HCT116 (cell line): ENCODE data around the gene LETMD1. TPM values are rescaled to one million over a fixed set of nuclear protein-coding genes. Genes with fewer than 3 reads are reported as not detected.
"Not testable (repeated sequence)": the region's sequence is repeated elsewhere in the genome, so short reads cannot be mapped to it uniquely, and the experiment has no call there.

Source experiments
- ATAC-seq: fragments of 200-7000 bp; cut with Tn5 transposase; 2 replicates; pipeline ENCODE4 v1.9.1; 2020; ENCODE audit warnings: mild to moderate bottlenecking, moderate library complexity
- BruUV-seq: library from RNA; stranded (reverse); fragments of 400-500 nt; replicated peaks from 2 replicates; lab custom pipeline; 2021; lab: Mats Ljungman, UMichigan
- CTCF ChIA-PET: fragments of 300-600 bp; sonication (Branson Sonifier 250); formaldehyde crosslinking; loops from one replicate; lab custom pipeline; 2021; ENCODE audit warnings: antibody characterized with exemption; lab: Charles Lee
- POLR2A ChIA-PET: fragments of 300-600, 350-600 bp; sonication (Branson Sonifier 250); formaldehyde crosslinking; loops from one replicate; lab custom pipeline; 2021; ENCODE audit warnings: antibody characterized with exemption; lab: Charles Lee
- RAD21 ChIA-PET, 2 experiments: fragments of 300-600 bp; sonication (Branson Sonifier 250); formaldehyde crosslinking; loops; one replicate each; lab custom pipeline; 2023; ENCODE audit warnings: low total read pairs in 2 of 2; ENCODE audit not compliant: uncharacterized antibody in 2 of 2, unreplicated experiment in 2 of 2, low non-redundant PET in 1 of 2; lab: Charles Lee
- DNase-seq: peaks from one replicate; pipeline ENCODE4 v3.0.0-alpha.2; 2010; ENCODE audit warnings: low read depth, low spot score
- H2AFZ ChIP-seq: fragments of 200-600 bp; shearing (Covaris generic), sonication (generic); 2 replicates; pipeline ENCODE4 v1.6.1; 2017; ENCODE audit warnings: low read depth, mixed run types, mixed read lengths, antibody characterized with exemption, low read length; ENCODE audit not compliant: poor library complexity, severe bottlenecking
- H3K27ac ChIP-seq: 2 replicates; pipeline ENCODE4 v1.5.1; 2012; ENCODE audit warnings: low read depth, low read length
- H3K27me3 ChIP-seq: fragments of 200-600 bp; sonication (generic); 2 replicates; pipeline ENCODE4 v1.6.1; 2016; ENCODE audit warnings: mixed run types, low read length, mixed read lengths; ENCODE audit not compliant: insufficient read depth
- H3K36me3 ChIP-seq, 2 experiments: fragments of 200-500 bp in 1 of 2; fragments of 200-600 bp in 1 of 2; sonication (Bioruptor generic) in 1 of 2; sonication (generic) in 1 of 2; 2 replicates each; pipeline versions ENCODE4 v1.5.1 to v1.6.1; 2014 to 2016; ENCODE audit warnings: low read length in 2 of 2, inconsistent platforms in 1 of 2, mixed read lengths in 1 of 2, mixed run types in 1 of 2; ENCODE audit not compliant: insufficient read depth in 2 of 2, control insufficient read depth in 1 of 2
- H3K4me1 ChIP-seq, 2 experiments: fragments of 200-600 bp in 1 of 2; sonication (generic) in 1 of 2; 2 replicates each; pipeline versions ENCODE4 v1.5.1 to v1.6.1; 2012 to 2017; ENCODE audit warnings: low read length in 2 of 2, inconsistent platforms in 1 of 2, mild to moderate bottlenecking in 1 of 2, mixed read lengths in 1 of 2, mixed run types in 1 of 2, moderate library complexity in 1 of 2; ENCODE audit not compliant: insufficient read depth in 2 of 2, control insufficient read depth in 1 of 2
- H3K4me2 ChIP-seq: fragments of 200-600 bp; sonication (generic); 2 replicates; pipeline ENCODE4 v1.6.1; 2017; ENCODE audit warnings: mixed run types, low read length, mixed read lengths
- H3K4me3 ChIP-seq, 2 experiments: fragments of 200-600 bp in 1 of 2; sonication (generic) in 1 of 2; replicated peaks in 1 of 2; 2 replicates each; pipeline ENCODE4 v1.5.1; 2011 to 2016; ENCODE audit warnings: low read length in 2 of 2, control low read depth in 1 of 2, low read depth in 1 of 2, mild to moderate bottlenecking in 1 of 2, mixed read lengths in 1 of 2, mixed run types in 1 of 2
- H3K79me2 ChIP-seq: fragments of 200-600 bp; sonication (generic); 2 replicates; pipeline ENCODE4 v1.6.1; 2017; ENCODE audit warnings: mild to moderate bottlenecking, mixed run types, low read length, moderate library complexity, mixed read lengths; ENCODE audit not compliant: insufficient read depth
- H3K9ac ChIP-seq: fragments of 200-600 bp; sonication (generic); 2 replicates; pipeline ENCODE4 v1.6.1; 2016; ENCODE audit warnings: low read length, mixed read lengths
- H3K9me2 ChIP-seq: fragments of 200-600 bp; sonication (generic), shearing (Covaris generic); 2 replicates; pipeline ENCODE4 v1.6.1; 2017; ENCODE audit warnings: mixed run types, mild to moderate bottlenecking, moderate library complexity; ENCODE audit not compliant: insufficient read depth
- H3K9me3 ChIP-seq, 2 experiments: fragments of 200-500 bp in 1 of 2; fragments of 200-600 bp in 1 of 2; sonication (Bioruptor generic) in 1 of 2; sonication (generic) in 1 of 2; 2 replicates each; pipeline ENCODE4 v1.6.1; 2014 to 2017; ENCODE audit warnings: low read length in 2 of 2, mixed read lengths in 2 of 2, inconsistent platforms in 1 of 2, low read depth in 1 of 2, mild to moderate bottlenecking in 1 of 2, mixed run types in 1 of 2, moderate library complexity in 1 of 2; ENCODE audit not compliant: control insufficient read depth in 1 of 2, insufficient read depth in 1 of 2
- H4K20me1 ChIP-seq: fragments of 200-600 bp; sonication (generic), shearing (Covaris generic); 2 replicates; pipeline ENCODE4 v1.6.1; 2017; ENCODE audit warnings: mixed run types, mild to moderate bottlenecking, moderate library complexity; ENCODE audit not compliant: insufficient read depth
- CBX3 ChIP-seq: IDR thresholded peaks from 2 replicates; pipeline ENCODE4 v1.6.1; 2012; ENCODE audit warnings: low read depth
- CEBPB ChIP-seq: IDR thresholded peaks from 2 replicates; pipeline ENCODE4 v1.6.1; 2012; ENCODE audit warnings: low read depth
- EGR1 ChIP-seq: IDR thresholded peaks from 2 replicates; pipeline ENCODE4 v1.6.1; 2012; ENCODE audit warnings: low read depth
- ELF1 ChIP-seq: IDR thresholded peaks from 2 replicates; pipeline ENCODE4 v1.6.1; 2012; ENCODE audit warnings: low read depth, borderline replicate concordance
- EZH2phosphoT487 ChIP-seq: fragments of 200-600 bp; IDR thresholded peaks from 2 replicates; pipeline ENCODE4 v1.6.1; 2018; ENCODE audit warnings: antibody characterized with exemption, borderline replicate concordance
- FOSL1 ChIP-seq: IDR thresholded peaks from 2 replicates; pipeline ENCODE4 v1.6.1; 2012; ENCODE audit warnings: low read depth
- JUND ChIP-seq: IDR thresholded peaks from 2 replicates; pipeline ENCODE4 v1.6.1; 2012
- MAX ChIP-seq: IDR thresholded peaks from 2 replicates; pipeline ENCODE4 v1.6.1; 2012
- POLR2A ChIP-seq: IDR thresholded peaks from 2 replicates; pipeline ENCODE4 v1.7.0; 2011; ENCODE audit warnings: borderline replicate concordance; ENCODE audit not compliant: insufficient read depth, insufficient read length; ENCODE audit errors: extremely low read depth
- TCF7L2 ChIP-seq: IDR thresholded peaks from 2 replicates; pipeline ENCODE4 v1.7.0; 2011; ENCODE audit warnings: borderline replicate concordance, inconsistent platforms; ENCODE audit not compliant: insufficient read depth, insufficient read length; ENCODE audit errors: extremely low read depth
- intact Hi-C: fragments of 100-400 bp; cut with micrococcal nuclease; formaldehyde crosslinking; loops from 2 replicates; pipeline ENCODE4 v1.10.0; 2022
- total RNA-seq: library from RNA; stranded (reverse); gene quantifications from one replicate; pipeline ENCODE4 v1.2.1, GENCODE V29; 2021; ENCODE audit not compliant: unreplicated experiment
- TF ChIP-seq, protein P1 (sequence below): IDR thresholded peaks from 2 replicates; pipeline ENCODE4 v1.6.1; 2012
- TF ChIP-seq, protein P2 (sequence below), 3 experiments: fragments of 200-600 bp in 1 of 3; sonication (generic) in 1 of 3; IDR thresholded peaks in 2 of 3; conservative IDR thresholded peaks in 1 of 3; 2 replicates each; pipeline ENCODE4 v1.5.1; 2012 to 2017; ENCODE audit warnings: low read depth in 2 of 3, low read length in 2 of 3, antibody characterized with exemption in 1 of 3, borderline replicate concordance in 1 of 3, control low read depth in 1 of 3, mild to moderate bottlenecking in 1 of 3, mixed read lengths in 1 of 3, mixed run types in 1 of 3, moderate library complexity in 1 of 3; ENCODE audit not compliant: insufficient read depth in 1 of 3

Gene LETMD1
- total RNA-seq, 1 experiment from 2014 or later: 70.8 TPM

DNA sequence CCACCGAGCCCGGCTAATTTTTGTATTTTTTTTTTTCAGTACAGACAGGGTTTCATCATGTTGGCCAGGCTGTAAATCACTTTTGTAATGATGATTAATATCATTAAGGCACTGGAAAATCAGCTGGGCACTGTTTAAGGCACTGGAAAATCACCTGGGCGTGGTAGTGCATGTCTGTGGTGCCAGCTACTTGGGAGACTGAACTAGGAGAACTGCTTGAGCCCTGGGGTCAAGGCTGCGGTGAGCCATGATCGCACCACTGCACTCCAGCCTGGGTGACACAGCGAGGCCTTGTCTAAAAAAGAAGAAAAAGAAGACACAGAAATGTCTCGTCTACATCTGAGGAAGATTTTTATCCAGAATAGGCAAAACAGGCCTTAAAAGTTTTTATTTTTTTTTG is 34.7 kb upstream of the LETMD1 start:
- ChIA-PET POLR2A (interaction anchor here (0.6 kb wide), 1 partner anchor 25 kb away, joined by 3 read pairs; no protein-coding TSS in a partner anchor), RAD21 (no interaction called here), CTCF (no interaction called here)
- Histone ChIP-seq H3K9me3 (no peaks in the 10 kb centered on the region), H3K79me2 (peaks cover 60% of the 10 kb centered on the region), H3K4me1 (peaks cover 9 to 14% of the 10 kb centered on the region in 2 experiments; a peak in 3 of 4 replicates), H2AFZ (no peak overlapping the region), H3K9ac (no peak overlapping the region), H3K9me2 (no peaks in the 10 kb centered on the region), H3K27me3 (no peaks in the 10 kb centered on the region), H4K20me1 (peaks cover 6% of the 10 kb centered on the region; the same call in 1 of the 2 replicates), H3K4me3 (no peak overlapping the region), H3K36me3 (no peaks in the 10 kb centered on the region), H3K4me2 (no peak overlapping the region), H3K27ac (no peak overlapping the region)
- BruUV-seq: no TSS peak
- intact Hi-C loops: no loop called here
- ATAC-seq (no peak), DNase-seq (no peak)
- TF ChIP-seq MAX (no peak), ELF1 (no peak), FOSL1 (no peak), EGR1 (no peak), TCF7L2 (no peak), POLR2A (no peak), JUND (no peak), CBX3 (no peak), EZH2phosphoT487 (no peak), CEBPB (no peak)
- TF ChIP-seq, protein P1, sequence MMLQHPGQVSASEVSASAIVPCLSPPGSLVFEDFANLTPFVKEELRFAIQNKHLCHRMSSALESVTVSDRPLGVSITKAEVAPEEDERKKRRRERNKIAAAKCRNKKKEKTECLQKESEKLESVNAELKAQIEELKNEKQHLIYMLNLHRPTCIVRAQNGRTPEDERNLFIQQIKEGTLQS: no peak
- TF ChIP-seq, protein P2, sequence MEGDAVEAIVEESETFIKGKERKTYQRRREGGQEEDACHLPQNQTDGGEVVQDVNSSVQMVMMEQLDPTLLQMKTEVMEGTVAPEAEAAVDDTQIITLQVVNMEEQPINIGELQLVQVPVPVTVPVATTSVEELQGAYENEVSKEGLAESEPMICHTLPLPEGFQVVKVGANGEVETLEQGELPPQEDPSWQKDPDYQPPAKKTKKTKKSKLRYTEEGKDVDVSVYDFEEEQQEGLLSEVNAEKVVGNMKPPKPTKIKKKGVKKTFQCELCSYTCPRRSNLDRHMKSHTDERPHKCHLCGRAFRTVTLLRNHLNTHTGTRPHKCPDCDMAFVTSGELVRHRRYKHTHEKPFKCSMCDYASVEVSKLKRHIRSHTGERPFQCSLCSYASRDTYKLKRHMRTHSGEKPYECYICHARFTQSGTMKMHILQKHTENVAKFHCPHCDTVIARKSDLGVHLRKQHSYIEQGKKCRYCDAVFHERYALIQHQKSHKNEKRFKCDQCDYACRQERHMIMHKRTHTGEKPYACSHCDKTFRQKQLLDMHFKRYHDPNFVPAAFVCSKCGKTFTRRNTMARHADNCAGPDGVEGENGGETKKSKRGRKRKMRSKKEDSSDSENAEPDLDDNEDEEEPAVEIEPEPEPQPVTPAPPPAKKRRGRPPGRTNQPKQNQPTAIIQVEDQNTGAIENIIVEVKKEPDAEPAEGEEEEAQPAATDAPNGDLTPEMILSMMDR (IDR thresholded peaks at IDR 0.05 in 2 of 3, conservative IDR thresholded peaks at IDR 0.05 in 1 of 3; ENCODE audit: borderline replicate concordance in 1 of 3, insufficient read depth in 1 of 3, low read depth in 2 of 3, low read length in 2 of 3): no peak

- H3K4me2 ChIP-seq, H4K20me1 ChIP-seq, H3K9ac ChIP-seq, ATAC-seq, BruUV-seq, CTCF ChIA-PET, DNase-seq, H3K27ac ChIP-seq, H3K36me3 ChIP-seq, RAD21 ChIA-PET, H2AFZ ChIP-seq, H3K4me3 ChIP-seq, POLR2A ChIA-PET, H3K9me3 ChIP-seq, intact Hi-C loops, H3K9me2 ChIP-seq, H3K27me3 ChIP-seq: not testable (repeated sequence)
- H3K79me2 ChIP-seq: peaks cover 68% of the 10 kb centered on the region
- peaks cover 9 to 14% of the 10 kb centered on the region in 2 experiments; a peak in 3 of 4 replicates for H3K4me1 ChIP-seq
Measured at GRCh38 chr12:51014467-51014866, 33.7 kb upstream of the LETMD1 start.
